IMR-90 (cell line): Measurements from ENCODE around the gene CNTN5. TPM values are rescaled to one million over a fixed set of nuclear protein-coding genes. Genes with fewer than 3 reads are reported as not detected.

Experiments
- ATAC-seq: fragments of 200-7000 bp; cut with Tn5 transposase; 2 replicates; pipeline ENCODE4 v1.9.1; 2020; ENCODE audit warnings: low read depth, mild to moderate bottlenecking, moderate library complexity
- BruUV-seq: library from RNA; stranded (reverse); fragments of 400-500 nt; replicated peaks from 2 replicates; lab custom pipeline; 2021; lab: Mats Ljungman, UMichigan
- CTCF ChIA-PET: fragments of 300-600 bp; formaldehyde crosslinking; extraction: SDS; loops from one replicate; lab custom pipeline; 2021; ENCODE audit warnings: antibody characterized with exemption; lab: Yijun Ruan, JAX
- POLR2A ChIA-PET: fragments of 300-600 bp; sonication (Branson Sonifier 250); formaldehyde crosslinking; loops from one replicate; lab custom pipeline; 2022; ENCODE audit warnings: antibody characterized with exemption; ENCODE audit not compliant: unreplicated experiment; lab: Charles Lee
- DNase-seq: peaks from one replicate; pipeline ENCODE4 v3.0.0; 2013
- H2AFZ ChIP-seq: replicated peaks from 2 replicates; pipeline ENCODE3; 2013; ENCODE audit warnings: low read length, mild to moderate bottlenecking; ENCODE audit not compliant: poor library complexity
- H2AK5ac ChIP-seq: 2 replicates; pipeline ENCODE4 v1.6.1; 2013; ENCODE audit warnings: low read depth, low read length, inconsistent platforms
- H2AK9ac ChIP-seq: replicated peaks from 2 replicates; pipeline ENCODE3; 2013; ENCODE audit warnings: mild to moderate bottlenecking, low read depth, low read length, moderate library complexity; ENCODE audit not compliant: poor library complexity
- H2BK120ac ChIP-seq: 2 replicates; pipeline ENCODE4 v1.6.1; 2013; ENCODE audit warnings: low read depth, low read length, inconsistent platforms
- H2BK15ac ChIP-seq: 3 replicates; pipeline ENCODE4 v1.6.1; 2013; ENCODE audit warnings: low read depth, low read length, inconsistent platforms
- H2BK20ac ChIP-seq: 2 replicates; pipeline ENCODE4 v1.6.1; 2013; ENCODE audit warnings: low read depth, mild to moderate bottlenecking, inconsistent platforms, low read length, moderate library complexity
- H2BK5ac ChIP-seq: 2 replicates; pipeline ENCODE4 v1.6.1; 2013; ENCODE audit warnings: mild to moderate bottlenecking, low read depth, low read length, inconsistent platforms; ENCODE audit not compliant: poor library complexity, severe bottlenecking
- H3K14ac ChIP-seq: replicated peaks from 2 replicates; pipeline ENCODE4 v1.6.1; 2013; ENCODE audit warnings: low read depth, low read length, inconsistent platforms
- H3K18ac ChIP-seq: 2 replicates; pipeline ENCODE4 v1.6.1; 2013; ENCODE audit warnings: low read depth, low read length, control low read depth
- H3K23ac ChIP-seq: 2 replicates; pipeline ENCODE4 v1.6.1; 2013; ENCODE audit warnings: low read depth, low read length, inconsistent platforms
- H3K27ac ChIP-seq: 2 replicates; pipeline ENCODE4 v1.5.1; 2013; ENCODE audit warnings: mild to moderate bottlenecking, control low read depth, low read length; ENCODE audit not compliant: insufficient read depth
- H3K27me3 ChIP-seq: 2 replicates; pipeline ENCODE4 v1.6.1; 2013; ENCODE audit warnings: low read length; ENCODE audit not compliant: control insufficient read depth, insufficient read depth
- H3K36me3 ChIP-seq: 2 replicates; pipeline ENCODE4 v1.6.1; 2013; ENCODE audit warnings: low read length, mixed read lengths; ENCODE audit not compliant: control insufficient read depth, insufficient read depth
- H3K4ac ChIP-seq: 2 replicates; pipeline ENCODE4 v1.6.1; 2013; ENCODE audit warnings: low read depth, low read length, inconsistent platforms
- H3K4me1 ChIP-seq: 2 replicates; pipeline ENCODE4 v1.6.1; 2013; ENCODE audit warnings: low read length, mixed read lengths; ENCODE audit not compliant: control insufficient read depth, insufficient read depth
- H3K4me2 ChIP-seq: 2 replicates; pipeline ENCODE4 v1.6.1; 2013; ENCODE audit warnings: low read depth, mild to moderate bottlenecking, control low read depth, low read length, moderate library complexity
- H3K4me3 ChIP-seq: 2 replicates; pipeline ENCODE4 v1.5.1; 2013; ENCODE audit warnings: low read depth, mild to moderate bottlenecking, control low read depth, low read length, moderate library complexity; ENCODE audit not compliant: insufficient read depth
- H3K56ac ChIP-seq: 2 replicates; pipeline ENCODE4 v1.6.1; 2013; ENCODE audit warnings: low read length, inconsistent platforms; ENCODE audit not compliant: insufficient read depth; ENCODE audit errors: extremely low read depth
- H3K79me1 ChIP-seq, 2 experiments: 2 replicates each; pipeline ENCODE4 v1.6.1; 2013; ENCODE audit warnings: low read length in 2 of 2, inconsistent platforms in 1 of 2, low read depth in 1 of 2
- H3K9ac ChIP-seq: 2 replicates; pipeline ENCODE4 v1.6.1; 2013; ENCODE audit warnings: low read depth, low read length, control low read depth
- H3K9me1 ChIP-seq: 2 replicates; pipeline ENCODE4 v1.6.1; 2013; ENCODE audit warnings: low read length, inconsistent platforms; ENCODE audit not compliant: insufficient read depth
- H3K9me3 ChIP-seq: 2 replicates; pipeline ENCODE4 v1.6.1; 2013; ENCODE audit warnings: low read length; ENCODE audit not compliant: control insufficient read depth, insufficient read depth
- H4K20me1 ChIP-seq: 2 replicates; pipeline ENCODE4 v1.6.1; 2013; ENCODE audit warnings: low read length, inconsistent platforms; ENCODE audit not compliant: insufficient read depth
- H4K5ac ChIP-seq: 2 replicates; pipeline ENCODE4 v1.6.1; 2013; ENCODE audit warnings: mild to moderate bottlenecking, low read depth, low read length, control low read depth
- H4K8ac ChIP-seq, 2 experiments: 2 replicates each; pipeline ENCODE4 v1.6.1; 2013; ENCODE audit warnings: low read depth in 2 of 2, low read length in 2 of 2, control low read depth in 1 of 2, inconsistent platforms in 1 of 2
- H4K91ac ChIP-seq: 2 replicates; pipeline ENCODE4 v1.6.1; 2013; ENCODE audit warnings: low read depth, low read length, inconsistent platforms; ENCODE audit not compliant: insufficient read depth
- BHLHE40 ChIP-seq: fragments of 150-350 bp; IDR thresholded peaks from 2 replicates; pipeline ENCODE4 v1.6.1; 2016; ENCODE audit warnings: mild to moderate bottlenecking, low read depth, low read length
- CEBPB ChIP-seq: IDR thresholded peaks from 2 replicates; pipeline ENCODE4 v1.6.1; 2012; ENCODE audit warnings: low read depth, low read length, improper control_type of control experiment
- CHD1 ChIP-seq: IDR thresholded peaks from 2 replicates; pipeline ENCODE4 v1.6.1; 2012; ENCODE audit warnings: low read depth, low read length, improper control_type of control experiment
- ELK1 ChIP-seq: fragments of 150-350 bp; IDR thresholded peaks from 2 replicates; pipeline ENCODE4 v1.6.1; 2016; ENCODE audit warnings: low read depth, mild to moderate bottlenecking, low read length, moderate library complexity, borderline replicate concordance
- FOS ChIP-seq: fragments of 150-350 bp; IDR thresholded peaks from 2 replicates; pipeline ENCODE4 v1.6.1; 2016; ENCODE audit warnings: low read depth, low read length
- MAFK ChIP-seq: IDR thresholded peaks from 2 replicates; pipeline ENCODE4 v1.6.1; 2012; ENCODE audit warnings: low read depth, low read length, improper control_type of control experiment
- MAZ ChIP-seq: IDR thresholded peaks from 2 replicates; pipeline ENCODE4 v1.6.1; 2012; ENCODE audit warnings: low read depth, mild to moderate bottlenecking, low read length, improper control_type of control experiment, moderate library complexity, borderline replicate concordance
- MXI1 ChIP-seq: IDR thresholded peaks from 2 replicates; pipeline ENCODE4 v1.6.1; 2012; ENCODE audit warnings: low read depth, mild to moderate bottlenecking, low read length, moderate library complexity, borderline replicate concordance
- NFE2L2 ChIP-seq: fragments of 150-350 bp; IDR thresholded peaks from 2 replicates; pipeline ENCODE4 v1.6.1; 2016; ENCODE audit warnings: low read depth, mild to moderate bottlenecking, low read length
- POLR2A ChIP-seq: IDR thresholded peaks from 2 replicates; pipeline ENCODE4 v1.6.1; 2012; ENCODE audit warnings: mild to moderate bottlenecking, low read depth, low read length
- RAD21 ChIP-seq: IDR thresholded peaks from 2 replicates; pipeline ENCODE4 v1.6.1; 2012; ENCODE audit warnings: low read length, improper control_type of control experiment
- RCOR1 ChIP-seq: IDR thresholded peaks from 2 replicates; pipeline ENCODE4 v1.6.1; 2012; ENCODE audit warnings: mild to moderate bottlenecking, low read length, improper control_type of control experiment; ENCODE audit not compliant: insufficient replicate concordance
- RFX5 ChIP-seq: IDR thresholded peaks from 2 replicates; pipeline ENCODE4 v1.8.0; 2012; ENCODE audit warnings: low read depth, mild to moderate bottlenecking, low read length, moderate library complexity
- SMC3 ChIP-seq: fragments of 150-350 bp; IDR thresholded peaks from 2 replicates; pipeline ENCODE4 v1.6.1; 2016; ENCODE audit warnings: low read depth, mild to moderate bottlenecking, antibody characterized with exemption, low read length, moderate library complexity
- WGBS, 2 experiments: methylation state at CpG; one replicate each; pipeline versions ENCODE4 v1.1.5 to v1.1.7; 2013; ENCODE audit warnings: missing lambda C conversion rate in 2 of 2; ENCODE audit not compliant: insufficient read length in 1 of 2; ENCODE audit errors: extremely low coverage in 2 of 2; 5-methylcytosine and 5-hydroxymethylcytosine counted together
- dilution Hi-C: fragments of 300-500 bp; cut with HindIII; formaldehyde crosslinking; loops from one replicate; pipeline ENCODE4 v1.14.3; 2018; ENCODE audit warnings: low sequenced_read_pairs; ENCODE audit not compliant: unreplicated experiment
- in situ Hi-C: fragments of 300-500 bp; cut with MboI; formaldehyde crosslinking; loops from 3 replicates; pipeline ENCODE4 v1.14.3; 2019; ENCODE audit warnings: low sequenced_read_pairs, inconsistent platforms, mixed read lengths
- intact Hi-C: fragments of 100-400 bp; cut with micrococcal nuclease; formaldehyde crosslinking; loops from 2 replicates; pipeline ENCODE4 v1.10.0; 2022
- polyA plus RNA-seq, 3 experiments: library from polyadenylated mRNA; depleted of rRNA; stranded (reverse); fragments of >200 nt; gene quantifications; 2 replicates each; pipeline ENCODE4 v1.2.3, GENCODE V29; 2012; ENCODE audit warnings: low replicate concordance in 1 of 3
- total RNA-seq: library from RNA; depleted of rRNA; stranded (reverse); fragments of >200 nt; gene quantifications from 2 replicates; pipeline ENCODE4 v1.2.3, GENCODE V29; 2012
- TF ChIP-seq, protein P1 (sequence below): fragments of 150-350 bp; IDR thresholded peaks from 2 replicates; pipeline ENCODE4 v1.6.1; 2017; ENCODE audit warnings: mild to moderate bottlenecking, antibody characterized with exemption, low read length, low read depth
- TF ChIP-seq, protein P2 (sequence below): conservative IDR thresholded peaks from 2 replicates; pipeline ENCODE4 v1.5.1; 2012; ENCODE audit warnings: mild to moderate bottlenecking, low read depth, low read length, improper control_type of control experiment

Gene CNTN5
- total and polyA plus RNA-seq, 2 of the 4 experiments (the other 2 are of a cell fraction), result not detected

- no peak overlapping the region for H3K56ac ChIP-seq
- no TSS peak for BruUV-seq
- no peak overlapping the region for H2AK9ac ChIP-seq
- no peaks in the 10 kb centered on the region for H3K9me1 ChIP-seq
- no peak overlapping the region for H3K4ac ChIP-seq
- H2AK5ac ChIP-seq, result no peak overlapping the region
- no peak overlapping the region for H2BK15ac ChIP-seq
- no peak overlapping the region for H4K5ac ChIP-seq
- no peak overlapping the region for H2AFZ ChIP-seq
- DNase-seq (no peak), ATAC-seq (no peak)
- POLR2A ChIA-PET, result no interaction called here
- dilution Hi-C loops, result no loop called here
- no peak overlapping the region for H3K9ac ChIP-seq
- in situ Hi-C loops, result no loop called here
- H3K4me1 ChIP-seq, result no peaks in the 10 kb centered on the region
- H3K14ac ChIP-seq, result no peak overlapping the region
- H3K27me3 ChIP-seq, result no peaks in the 10 kb centered on the region
- H4K91ac ChIP-seq, result no peak overlapping the region
- H2BK5ac ChIP-seq, result no peak overlapping the region
- H3K23ac ChIP-seq, result no peak overlapping the region
- H3K79me1 ChIP-seq, result no peaks in the 10 kb centered on the region
- H3K27ac ChIP-seq, result no peak overlapping the region
- H3K4me2 ChIP-seq, result no peak overlapping the region
- CTCF ChIA-PET, result no interaction called here
- 50% methylated on average over 1 of the region's 3 CpGs; no CpG with 5 or more reads in 1 of the 2 experiments for WGBS, 2 experiments
- H4K8ac ChIP-seq, result no peak overlapping the region
- no peak overlapping the region for H2BK120ac ChIP-seq
- no peak overlapping the region for H2BK20ac ChIP-seq
- H3K36me3 ChIP-seq, result no peaks in the 10 kb centered on the region
- no peaks in the 10 kb centered on the region for H4K20me1 ChIP-seq
- no peak overlapping the region for H3K18ac ChIP-seq
- TF ChIP-seq MAZ (no peak), RAD21 (no peak), MAFK (no peak), RFX5 (no peak), ELK1 (no peak), MXI1 (no peak), NFE2L2 (no peak), POLR2A (no peak), CHD1 (no peak), BHLHE40 (no peak), SMC3 (no peak), CEBPB (no peak), FOS (no peak), RCOR1 (no peak)
- TF ChIP-seq, protein P1, sequence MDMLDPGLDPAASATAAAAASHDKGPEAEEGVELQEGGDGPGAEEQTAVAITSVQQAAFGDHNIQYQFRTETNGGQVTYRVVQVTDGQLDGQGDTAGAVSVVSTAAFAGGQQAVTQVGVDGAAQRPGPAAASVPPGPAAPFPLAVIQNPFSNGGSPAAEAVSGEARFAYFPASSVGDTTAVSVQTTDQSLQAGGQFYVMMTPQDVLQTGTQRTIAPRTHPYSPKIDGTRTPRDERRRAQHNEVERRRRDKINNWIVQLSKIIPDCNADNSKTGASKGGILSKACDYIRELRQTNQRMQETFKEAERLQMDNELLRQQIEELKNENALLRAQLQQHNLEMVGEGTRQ, result no peak
- TF ChIP-seq, protein P2, sequence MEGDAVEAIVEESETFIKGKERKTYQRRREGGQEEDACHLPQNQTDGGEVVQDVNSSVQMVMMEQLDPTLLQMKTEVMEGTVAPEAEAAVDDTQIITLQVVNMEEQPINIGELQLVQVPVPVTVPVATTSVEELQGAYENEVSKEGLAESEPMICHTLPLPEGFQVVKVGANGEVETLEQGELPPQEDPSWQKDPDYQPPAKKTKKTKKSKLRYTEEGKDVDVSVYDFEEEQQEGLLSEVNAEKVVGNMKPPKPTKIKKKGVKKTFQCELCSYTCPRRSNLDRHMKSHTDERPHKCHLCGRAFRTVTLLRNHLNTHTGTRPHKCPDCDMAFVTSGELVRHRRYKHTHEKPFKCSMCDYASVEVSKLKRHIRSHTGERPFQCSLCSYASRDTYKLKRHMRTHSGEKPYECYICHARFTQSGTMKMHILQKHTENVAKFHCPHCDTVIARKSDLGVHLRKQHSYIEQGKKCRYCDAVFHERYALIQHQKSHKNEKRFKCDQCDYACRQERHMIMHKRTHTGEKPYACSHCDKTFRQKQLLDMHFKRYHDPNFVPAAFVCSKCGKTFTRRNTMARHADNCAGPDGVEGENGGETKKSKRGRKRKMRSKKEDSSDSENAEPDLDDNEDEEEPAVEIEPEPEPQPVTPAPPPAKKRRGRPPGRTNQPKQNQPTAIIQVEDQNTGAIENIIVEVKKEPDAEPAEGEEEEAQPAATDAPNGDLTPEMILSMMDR, result no peak
- H3K4me3 ChIP-seq, result no peak overlapping the region
- intact Hi-C loops, result no loop called here
- no peaks in the 10 kb centered on the region for H3K9me3 ChIP-seq
Observed at GRCh38 chr11:100302824-100303223, 1282.1 kb downstream of the CNTN5 start.
